ENCODE results near the gene CWF19L1.

Gene CWF19L1

GRCh38 chr10:100245484-100246220, 21.8 kb downstream of the CWF19L1 start:
- DNase-seq = no peak

DNA sequence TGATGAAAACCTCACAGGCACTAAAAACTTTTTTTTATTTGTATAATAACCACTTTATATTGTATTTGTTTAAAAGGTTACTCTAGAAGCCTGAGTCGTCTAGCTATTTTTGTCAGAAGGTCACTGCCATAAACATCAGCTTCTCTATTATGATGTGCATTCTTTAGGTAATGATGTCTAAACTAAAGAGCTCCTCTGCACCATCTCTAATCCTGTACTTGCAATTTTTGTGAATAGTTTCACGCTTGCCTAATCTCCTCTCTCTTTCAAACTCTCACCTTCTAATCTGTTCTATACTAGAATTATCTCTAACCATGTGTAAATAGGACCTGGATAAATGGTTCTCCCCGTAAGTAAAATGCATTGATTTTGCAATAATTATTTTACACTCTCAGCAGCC, 27.6 kb downstream of the CWF19L1 start:
- DNase-seq = no peak

GRCh38 chr10:100238429-100238828, 29.0 kb downstream of the CWF19L1 start:
- no peak for DNase-seq

DNA sequence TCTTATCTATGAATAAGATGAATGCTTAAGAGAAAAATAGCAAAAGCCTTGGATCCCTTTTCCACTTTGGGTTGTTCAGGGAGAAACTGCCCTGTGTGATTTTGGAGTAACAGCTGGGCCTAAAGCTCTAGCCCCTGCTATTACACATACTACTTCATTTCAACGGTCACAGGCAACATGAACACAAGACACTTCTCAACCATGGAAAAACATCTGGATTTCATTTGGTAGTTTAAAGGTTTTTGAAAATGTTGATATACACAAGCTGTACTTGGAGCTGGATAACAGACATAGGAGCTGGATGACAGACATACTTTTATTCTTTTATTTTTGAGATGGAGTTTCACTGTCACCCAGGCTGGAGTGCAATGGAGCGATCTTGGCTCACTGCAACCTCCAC, 35.3 kb downstream of the CWF19L1 start:
- no peak for DNase-seq

DNA sequence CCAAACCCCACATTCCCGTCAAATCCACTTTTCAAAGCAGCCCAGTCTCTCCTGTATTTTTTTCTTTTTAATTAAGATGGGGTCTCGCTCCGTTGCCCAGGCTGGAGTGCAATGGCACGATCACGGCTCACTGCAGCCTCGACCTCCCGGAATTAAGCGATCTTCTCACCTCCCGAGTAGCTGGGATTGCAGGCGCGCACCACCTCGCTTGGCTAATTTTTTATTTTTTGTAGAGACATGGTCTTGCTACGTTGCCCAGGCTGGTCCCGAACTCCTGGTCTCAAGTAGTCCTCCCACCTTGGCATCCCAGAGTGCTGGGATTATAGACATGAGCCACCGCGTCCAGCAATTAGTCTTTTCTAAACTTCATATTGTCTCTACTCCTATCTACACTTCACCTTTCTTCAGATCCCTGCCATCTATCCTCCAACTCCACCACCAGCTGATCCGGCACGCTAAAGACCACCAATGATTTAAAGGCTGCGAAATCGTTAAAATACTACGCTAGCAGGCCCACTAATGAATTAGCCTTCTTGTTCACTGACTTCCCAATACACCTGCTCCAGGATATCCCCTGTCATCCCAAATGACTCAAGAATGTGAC, 37.5 kb downstream of the CWF19L1 start:
- no peak for DNase-seq

GRCh38 chr10:100223879-100224278, 43.6 kb downstream of the CWF19L1 start:
- no peak for DNase-seq

- DNase-seq = no peak
These were observed 44.9 kb downstream of the CWF19L1 start for GRCh38 chr10:100222529-100222928.

DNA sequence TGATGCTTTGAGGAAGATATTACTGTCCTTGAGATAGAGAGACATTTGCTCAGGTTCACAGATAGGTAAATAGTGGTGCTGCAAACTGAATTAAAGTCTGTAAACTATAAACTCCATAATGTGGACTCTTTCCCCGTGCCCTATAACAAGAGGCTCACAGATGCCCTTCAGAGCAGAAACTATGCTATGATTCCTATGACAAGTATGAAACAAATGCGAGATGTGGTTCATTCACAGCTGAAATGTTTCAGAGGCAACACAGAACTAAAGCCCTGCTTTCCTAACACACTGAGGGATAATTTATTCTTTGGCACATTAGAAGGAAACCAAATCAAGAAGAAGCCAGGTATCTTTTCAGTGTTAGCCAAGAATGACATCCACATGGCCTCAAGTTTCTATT, 51.4 kb downstream of the CWF19L1 start:
- DNase-seq = no peak

GRCh38 chr10:100209303-100209702, 58.1 kb downstream of the CWF19L1 start:
- no peak for DNase-seq

GRCh38 chr10:100208276-100208675, 59.2 kb downstream of the CWF19L1 start:
- DNase-seq = no peak

- no peak for DNase-seq
These were observed 63.1 kb downstream of the CWF19L1 start for GRCh38 chr10:100204370-100204769.

DNA sequence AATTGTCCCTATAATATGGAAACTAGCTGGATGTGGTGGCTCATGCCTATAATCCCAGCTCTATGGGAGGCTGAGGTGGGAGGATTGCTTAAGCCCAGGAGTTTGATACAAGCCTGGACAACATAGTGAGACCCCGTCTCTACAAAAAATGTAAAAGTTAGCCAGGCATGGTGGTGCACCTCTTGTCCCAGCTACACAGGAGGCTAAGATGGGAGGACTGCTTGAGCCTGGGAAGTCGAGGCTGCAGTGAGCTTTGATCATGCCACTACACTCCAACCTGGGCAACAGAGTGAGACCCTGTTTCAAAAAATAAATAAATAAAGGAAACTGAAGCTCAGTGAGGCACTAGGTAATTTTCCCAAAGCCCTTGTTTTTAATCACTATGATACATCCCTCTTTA, 65.9 kb downstream of the CWF19L1 start:
- DNase-seq = no peak

DNA sequence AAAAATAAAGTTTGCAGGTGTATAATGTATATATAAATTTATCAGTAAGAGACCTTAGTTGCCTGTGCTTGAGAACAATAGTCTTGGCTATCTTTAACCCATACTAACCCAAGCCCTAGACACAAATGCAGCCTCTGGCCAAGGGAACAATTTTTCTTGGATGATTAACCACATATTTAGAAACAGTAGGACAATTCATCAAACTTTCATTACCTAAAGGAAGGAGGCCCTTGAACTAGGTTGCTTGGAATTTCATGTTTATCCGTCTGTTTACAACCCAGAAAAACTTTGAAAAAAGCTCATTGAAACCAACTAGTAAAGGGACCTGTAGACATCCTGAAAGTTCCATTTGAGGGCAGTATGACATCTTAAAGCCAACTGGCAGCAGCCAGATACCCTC, 72.7 kb downstream of the CWF19L1 start:
- no peak for DNase-seq

- no peak for DNase-seq
These were observed 75.1 kb downstream of the CWF19L1 start for GRCh38 chr10:100192350-100192749.

- DNase-seq = peak; percentile 67
These were observed 80.9 kb downstream of the CWF19L1 start for GRCh38 chr10:100186253-100187212.

- DNase-seq = peak; percentile 97
These were observed 81.8 kb downstream of the CWF19L1 start, which contains the start of gene ERLIN1 for GRCh38 chr10:100185364-100186252. TSS of gene ERLIN1 (minus strand) at chr10:100186029. CDS start at chr10:100185626, 403 bp downstream.

- DNase-seq = no peak
These were observed 82.6 kb downstream of the CWF19L1 start for GRCh38 chr10:100184840-100185239.

GRCh38 chr10:100184426-100184825, 83.0 kb downstream of the CWF19L1 start:
- DNase-seq = no peak

- DNase-seq = no peak
These were observed 84.0 kb downstream of the CWF19L1 start for GRCh38 chr10:100183481-100183880.

DNA sequence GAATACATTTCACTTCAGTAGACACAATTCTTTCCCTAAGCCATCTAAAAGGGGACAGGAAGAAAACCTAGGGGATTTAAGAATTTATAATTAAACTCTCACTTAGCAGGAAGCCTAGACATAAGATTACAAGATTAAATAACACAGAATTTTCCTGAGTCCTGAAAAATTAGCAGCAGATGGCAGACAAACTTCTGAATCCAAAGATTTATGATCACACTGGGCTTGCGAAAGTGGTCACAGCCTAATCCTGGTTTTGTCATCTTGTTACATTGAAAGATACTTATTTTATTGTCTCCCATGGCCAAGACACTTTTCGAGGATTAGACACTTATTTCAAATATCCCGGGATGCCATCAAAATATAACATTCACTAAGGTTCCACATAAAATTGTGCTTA, 84.5 kb downstream of the CWF19L1 start:
- DNase-seq = no peak
